Ishikawa (cell line): ENCODE results near the gene MFN1.

Experiments used
- EGR1 ChIP-seq: IDR thresholded peaks from 2 replicates; pipeline ENCODE4 v1.6.1; 2012
- EP300 ChIP-seq: IDR thresholded peaks from 2 replicates; pipeline ENCODE4 v1.6.1; 2012; ENCODE audit warnings: borderline replicate concordance
- RAD21 ChIP-seq: IDR thresholded peaks from 2 replicates; pipeline ENCODE4 v1.6.1; 2012; ENCODE audit warnings: low read depth

- TF ChIP-seq EP300 (no peak), EGR1 (no peak), RAD21 (no peak)
Observed at GRCh38 chr3:179410999-179411398, 63.5 kb downstream of the MFN1 start.
